Mesenchymal stem cell (in vitro differentiated cells and primary cell): ENCODE data around the gene C1orf116.
A peak's percentile ranks its signal among the peaks of the same experiment; 100 is the strongest.

Source experiments
- DNase-seq: peaks from one replicate; pipeline ENCODE4 v3.0.0-alpha.2; 2013
- H2AFZ ChIP-seq: one replicate; pipeline ENCODE4 v1.6.1; 2013; ENCODE audit warnings: low read depth, mild to moderate bottlenecking, control low read depth, inconsistent platforms, low read length, moderate library complexity
- H2AK5ac ChIP-seq: 2 replicates; pipeline ENCODE4 v1.6.1; 2013; ENCODE audit warnings: low read length, moderate library complexity, mild to moderate bottlenecking, inconsistent platforms; ENCODE audit not compliant: severe bottlenecking
- H2BK120ac ChIP-seq: one replicate; pipeline ENCODE4 v1.6.1; 2013; ENCODE audit warnings: low read depth, mild to moderate bottlenecking, inconsistent platforms, low read length, moderate library complexity
- H2BK12ac ChIP-seq, 2 experiments: one replicate each; pipeline ENCODE4 v1.6.1; 2013; ENCODE audit warnings: inconsistent platforms in 2 of 2, low read length in 2 of 2, mild to moderate bottlenecking in 2 of 2, moderate library complexity in 2 of 2, control low read depth in 1 of 2
- H2BK15ac ChIP-seq: one replicate; pipeline ENCODE4 v1.6.1; 2013; ENCODE audit warnings: mild to moderate bottlenecking, low read depth, inconsistent platforms; ENCODE audit not compliant: poor library complexity, severe bottlenecking
- H2BK5ac ChIP-seq: 2 replicates; pipeline ENCODE4 v1.6.1; 2013; ENCODE audit warnings: low read depth, mild to moderate bottlenecking, low read length, control low read depth, inconsistent platforms; ENCODE audit not compliant: poor library complexity, severe bottlenecking
- H3K14ac ChIP-seq, 2 experiments: one replicate each; pipeline ENCODE4 v1.6.1; 2013; ENCODE audit warnings: inconsistent platforms in 2 of 2, low read length in 2 of 2, control low read depth in 1 of 2, mild to moderate bottlenecking in 1 of 2, moderate library complexity in 1 of 2
- H3K18ac ChIP-seq, 2 experiments: one replicate each; pipeline ENCODE4 v1.6.1; 2013; ENCODE audit warnings: inconsistent platforms in 2 of 2, low read length in 2 of 2, control low read depth in 1 of 2, low read depth in 1 of 2, mild to moderate bottlenecking in 1 of 2
- H3K23ac ChIP-seq, 2 experiments: one replicate each; pipeline ENCODE4 v1.6.1; 2013; ENCODE audit warnings: inconsistent platforms in 2 of 2, low read length in 2 of 2, mild to moderate bottlenecking in 2 of 2, moderate library complexity in 2 of 2, control low read depth in 1 of 2
- H3K27ac ChIP-seq: 2 replicates; pipeline ENCODE4 v1.5.1; 2013; ENCODE audit warnings: mild to moderate bottlenecking, moderate library complexity, low read length, control low read depth, inconsistent platforms; ENCODE audit not compliant: poor library complexity, severe bottlenecking
- H3K27me3 ChIP-seq, 2 experiments: 2 replicates each; pipeline versions ENCODE4 v1.6.1 to v1.7.0; 2013; ENCODE audit warnings: low read length in 2 of 2, mild to moderate bottlenecking in 2 of 2, moderate library complexity in 2 of 2, control low read depth in 1 of 2, inconsistent platforms in 1 of 2; ENCODE audit not compliant: control insufficient read depth in 1 of 2, insufficient read depth in 1 of 2
- H3K36me3 ChIP-seq, 2 experiments: 2 replicates each; pipeline versions ENCODE4 v1.6.1 to v1.7.0; 2013; ENCODE audit warnings: low read length in 2 of 2, control low read depth in 1 of 2, inconsistent platforms in 1 of 2, low read depth in 1 of 2, mild to moderate bottlenecking in 1 of 2; ENCODE audit not compliant: insufficient read depth in 2 of 2, control insufficient read depth in 1 of 2
- H3K4ac ChIP-seq, 2 experiments: one replicate each; pipeline ENCODE4 v1.6.1; 2013; ENCODE audit warnings: inconsistent platforms in 2 of 2, low read length in 2 of 2, mild to moderate bottlenecking in 2 of 2, moderate library complexity in 2 of 2, control low read depth in 1 of 2, low read depth in 1 of 2
- H3K4me1 ChIP-seq: 2 replicates; pipeline ENCODE4 v1.6.1; 2013; ENCODE audit warnings: low read depth, low read length, control low read depth; ENCODE audit not compliant: control insufficient read depth, insufficient read depth
- H3K4me2 ChIP-seq: 2 replicates; pipeline ENCODE4 v1.6.1; 2013; ENCODE audit warnings: low read length, mild to moderate bottlenecking, inconsistent platforms; ENCODE audit not compliant: poor library complexity, severe bottlenecking
- H3K4me3 ChIP-seq, 2 experiments: 2 replicates each; pipeline versions ENCODE4 v1.5.1 to v1.7.0; 2013; ENCODE audit warnings: low read length in 2 of 2, mild to moderate bottlenecking in 2 of 2, control low read depth in 1 of 2, low read depth in 1 of 2; ENCODE audit not compliant: insufficient read depth in 1 of 2
- H3K79me1 ChIP-seq: replicated peaks from 2 replicates; pipeline ENCODE4 v1.6.1; 2013; ENCODE audit warnings: mild to moderate bottlenecking, control low read depth, low read length, inconsistent platforms; ENCODE audit not compliant: poor library complexity, severe bottlenecking
- H3K9ac ChIP-seq: 2 replicates; pipeline ENCODE4 v1.7.0; 2013; ENCODE audit warnings: mild to moderate bottlenecking, low read length, moderate library complexity
- H3K9me3 ChIP-seq: 2 replicates; pipeline ENCODE4 v1.7.0; 2013; ENCODE audit warnings: mild to moderate bottlenecking, low read length; ENCODE audit not compliant: control insufficient read depth
- H4K8ac ChIP-seq: one replicate; pipeline ENCODE4 v1.6.1; 2013; ENCODE audit warnings: inconsistent platforms, mild to moderate bottlenecking, low read length, moderate library complexity
- H4K91ac ChIP-seq: one replicate; pipeline ENCODE4 v1.6.1; 2013; ENCODE audit warnings: mild to moderate bottlenecking, low read length, inconsistent platforms
- WGBS: methylation state at CpG from one replicate; pipeline ENCODE4 v1.1.7; 2013; ENCODE audit warnings: mixed read lengths; 5-methylcytosine and 5-hydroxymethylcytosine counted together

C1orf116 gene

DNA sequence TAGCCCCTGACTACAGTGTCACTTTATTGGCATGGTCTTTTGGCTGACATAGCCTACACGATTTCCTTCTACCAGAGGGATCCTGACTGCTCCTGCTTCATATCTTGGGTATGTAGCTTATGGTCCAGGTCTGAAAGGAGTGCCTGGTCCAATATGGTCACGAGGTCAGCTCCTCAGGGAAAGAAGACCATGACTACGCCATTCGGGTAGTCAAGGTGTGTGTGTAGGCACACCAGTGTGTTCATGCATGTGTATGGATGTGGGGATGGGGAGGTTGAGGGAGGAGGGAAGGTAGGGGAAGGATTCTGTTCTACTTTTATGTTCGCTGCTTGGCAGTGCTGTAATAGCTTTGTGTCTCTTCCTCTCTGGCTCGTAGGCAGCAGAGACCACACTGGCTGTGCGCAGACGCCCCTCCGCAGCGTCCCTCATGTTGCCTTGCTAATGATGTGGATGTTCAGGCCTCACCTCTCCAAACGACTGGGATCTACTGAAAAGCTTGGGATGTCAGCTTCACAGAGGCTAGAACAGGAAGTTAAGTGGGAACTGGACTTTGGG, 46.1 kb upstream of the C1orf116 start:
- H3K4me3 ChIP-seq = no peak overlapping the region
- no peak overlapping the region for H2AFZ ChIP-seq
- H4K91ac ChIP-seq = no peak overlapping the region
- H3K18ac ChIP-seq = no peak overlapping the region
- H3K27ac ChIP-seq = no peak overlapping the region
- H3K79me1 ChIP-seq = no peaks in the 10 kb centered on the region
- no peak for DNase-seq
- peaks cover 4 to 32% of the 10 kb centered on the region in 2 experiments for H3K36me3 ChIP-seq
- H3K14ac ChIP-seq = no peak overlapping the region
- no peaks in the 10 kb centered on the region for H3K9me3 ChIP-seq
- no peak overlapping the region for H2BK120ac ChIP-seq
- no peak overlapping the region for H2AK5ac ChIP-seq
- H2BK5ac ChIP-seq = no peak overlapping the region
- no peak overlapping the region for H2BK15ac ChIP-seq
- no peaks in the 10 kb centered on the region for H3K4me1 ChIP-seq
- no peak overlapping the region for H3K9ac ChIP-seq
- WGBS = 81% methylated on average over 11 of the region's 11 CpGs
- H4K8ac ChIP-seq = no peak overlapping the region
- H3K27me3 ChIP-seq = peaks cover 0 to under 1% of the 10 kb centered on the region in 2 experiments
- H3K4me2 ChIP-seq = no peak overlapping the region
- H3K4ac ChIP-seq = no peak overlapping the region
- peak overlapping the region in 1 of 2 experiments; percentile 29 for H2BK12ac ChIP-seq
- no peak overlapping the region for H3K23ac ChIP-seq

- no peak overlapping the region for H2AFZ ChIP-seq
- no peak overlapping the region for H3K14ac ChIP-seq
- no peaks in the 10 kb centered on the region for H3K79me1 ChIP-seq
- no peak overlapping the region for H2AK5ac ChIP-seq
- H3K4me2 ChIP-seq = no peak overlapping the region
- no peak overlapping the region for H2BK120ac ChIP-seq
- H3K23ac ChIP-seq = no peak overlapping the region
- no peaks in the 10 kb centered on the region for H3K4me1 ChIP-seq
- H2BK15ac ChIP-seq = no peak overlapping the region
- H3K9ac ChIP-seq = no peak overlapping the region
- DNase-seq = peak; percentile 78
- no peaks in the 10 kb centered on the region for H3K27me3 ChIP-seq
- H3K4ac ChIP-seq = no peak overlapping the region
- no peak overlapping the region for H2BK12ac ChIP-seq
- WGBS = 38% methylated on average over 5 of the region's 6 CpGs
- no peak overlapping the region for H3K4me3 ChIP-seq
- no peak overlapping the region for H2BK5ac ChIP-seq
- no peak overlapping the region for H3K27ac ChIP-seq
- no peaks in the 10 kb centered on the region for H3K9me3 ChIP-seq
- no peak overlapping the region for H4K8ac ChIP-seq
- H3K36me3 ChIP-seq = peaks cover 4 to 33% of the 10 kb centered on the region in 2 experiments
- no peak overlapping the region for H3K18ac ChIP-seq
- H4K91ac ChIP-seq = no peak overlapping the region
Measured at GRCh38 chr1:207077470-207078377, 45.2 kb upstream of the C1orf116 start.

DNA sequence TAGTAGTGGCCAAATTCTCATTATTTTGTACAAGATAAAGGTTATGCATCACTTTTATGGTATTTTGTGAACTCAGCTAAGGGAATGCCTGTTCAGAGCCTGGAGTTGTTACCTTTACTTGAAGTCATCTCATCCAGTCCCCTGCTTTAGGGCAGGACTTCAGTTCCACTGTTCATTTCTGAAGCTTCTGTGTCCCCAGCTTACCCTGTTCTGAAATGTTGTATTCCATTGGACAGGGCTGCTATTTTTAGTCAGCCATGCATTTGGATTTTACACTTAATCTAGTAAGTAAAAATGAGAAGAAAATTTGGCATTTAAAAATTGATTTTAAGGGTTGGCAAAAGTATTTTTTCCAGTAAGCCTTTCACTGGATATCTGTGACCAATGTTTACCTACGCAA, 44.5 kb upstream of the C1orf116 start:
- Histone ChIP-seq H3K4ac (no peak overlapping the region), H2BK120ac (no peak overlapping the region), H3K23ac (no peak overlapping the region), H4K91ac (no peak overlapping the region), H3K4me3 (no peak overlapping the region), H3K79me1 (no peaks in the 10 kb centered on the region), H2BK5ac (no peak overlapping the region), H3K18ac (no peak overlapping the region), H3K14ac (no peak overlapping the region), H3K9me3 (no peaks in the 10 kb centered on the region), H3K27me3 (no peaks in the 10 kb centered on the region), H3K9ac (no peak overlapping the region), H3K27ac (no peak overlapping the region), H4K8ac (no peak overlapping the region), H2AFZ (no peak overlapping the region), H3K4me2 (no peak overlapping the region), H2BK15ac (no peak overlapping the region), H3K4me1 (no peaks in the 10 kb centered on the region), H2AK5ac (no peak overlapping the region), H2BK12ac (no peak overlapping the region), H3K36me3 (peaks cover 6 to 40% of the 10 kb centered on the region in 2 experiments)
- 91% methylated on average over 1 of the region's 1 CpG for WGBS
- no peak for DNase-seq

DNA sequence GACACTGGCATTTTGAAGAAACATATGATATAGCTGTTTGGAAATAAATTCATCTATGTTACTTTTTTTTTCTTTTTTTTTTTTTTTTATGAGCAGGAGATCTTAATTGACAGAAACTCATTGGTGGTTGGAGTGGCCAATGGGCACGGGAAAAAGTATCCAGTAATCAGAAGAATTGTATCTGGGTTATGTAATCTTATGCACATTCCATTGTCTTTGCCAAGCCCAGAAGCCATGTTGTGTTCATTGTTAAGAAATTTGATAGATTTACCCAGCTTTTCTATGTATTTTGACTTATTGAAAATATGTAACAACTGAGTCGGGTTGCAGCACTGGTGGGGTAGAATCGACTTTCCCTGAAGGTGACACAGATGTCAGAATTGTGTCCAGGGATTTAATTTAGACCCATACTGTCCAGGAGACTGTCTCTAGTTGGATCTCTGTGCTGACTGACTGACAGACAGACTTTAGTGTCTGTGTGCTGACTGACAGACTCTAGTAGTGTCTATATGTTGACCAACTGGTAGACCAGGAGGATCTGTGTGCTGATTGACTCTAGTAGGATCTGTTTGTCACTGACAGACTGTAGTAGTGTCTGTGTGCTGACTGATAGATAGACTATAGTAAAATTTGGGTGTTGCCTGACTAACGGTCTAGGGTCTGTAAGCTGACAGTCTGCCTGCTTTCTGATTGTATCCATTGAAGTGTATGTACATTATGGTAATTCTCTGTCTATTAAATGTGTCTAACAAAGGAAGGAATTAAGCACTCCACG, 43.8 kb upstream of the C1orf116 start:
- H3K36me3 ChIP-seq = peaks cover 8 to 43% of the 10 kb centered on the region in 2 experiments
- H3K27ac ChIP-seq = no peak overlapping the region
- no peak overlapping the region for H3K4ac ChIP-seq
- no peaks in the 10 kb centered on the region for H3K79me1 ChIP-seq
- no peak overlapping the region for H3K14ac ChIP-seq
- H3K27me3 ChIP-seq = no peaks in the 10 kb centered on the region
- H3K4me3 ChIP-seq = no peak overlapping the region
- no peaks in the 10 kb centered on the region for H3K4me1 ChIP-seq
- no peak overlapping the region for H3K4me2 ChIP-seq
- H3K23ac ChIP-seq = no peak overlapping the region
- H3K9ac ChIP-seq = no peak overlapping the region
- H4K8ac ChIP-seq = no peak overlapping the region
- no peak overlapping the region for H3K18ac ChIP-seq
- no peak overlapping the region for H2BK5ac ChIP-seq
- no peak overlapping the region for H2BK15ac ChIP-seq
- H2BK120ac ChIP-seq = no peak overlapping the region
- H2BK12ac ChIP-seq = no peak overlapping the region
- H2AK5ac ChIP-seq = no peak overlapping the region
- WGBS = 93% methylated on average over 4 of the region's 5 CpGs
- no peak overlapping the region for H2AFZ ChIP-seq
- no peaks in the 10 kb centered on the region for H3K9me3 ChIP-seq
- no peak for DNase-seq
- no peak overlapping the region for H4K91ac ChIP-seq
